ENCODE data around the gene TANC1.
"Not testable (repeated sequence)": the region's sequence is repeated elsewhere in the genome, so short reads cannot be mapped to it uniquely, and the experiment has no call there.

TANC1 gene

DNA sequence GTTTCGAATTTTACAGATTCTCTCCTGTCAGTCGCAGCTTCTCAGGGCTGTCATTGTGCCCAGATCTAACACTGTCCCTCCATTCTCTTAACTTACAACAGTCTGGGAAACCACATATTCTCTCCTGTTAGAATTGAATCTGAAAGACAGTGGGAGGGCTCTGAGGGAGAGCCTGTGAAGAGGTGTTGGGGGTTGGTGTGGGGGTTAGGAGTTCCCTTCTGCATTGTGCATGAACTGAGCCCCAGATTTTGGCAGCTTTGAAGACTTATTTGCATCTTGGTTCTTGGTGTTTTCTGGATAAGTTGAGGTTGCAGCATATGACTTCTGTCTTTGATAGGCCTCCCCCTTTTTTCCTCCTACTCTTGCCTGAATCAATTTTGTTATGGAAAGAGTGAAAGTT is 64.1 kb downstream of the TANC1 start:
- no peak for DNase-seq

DNA sequence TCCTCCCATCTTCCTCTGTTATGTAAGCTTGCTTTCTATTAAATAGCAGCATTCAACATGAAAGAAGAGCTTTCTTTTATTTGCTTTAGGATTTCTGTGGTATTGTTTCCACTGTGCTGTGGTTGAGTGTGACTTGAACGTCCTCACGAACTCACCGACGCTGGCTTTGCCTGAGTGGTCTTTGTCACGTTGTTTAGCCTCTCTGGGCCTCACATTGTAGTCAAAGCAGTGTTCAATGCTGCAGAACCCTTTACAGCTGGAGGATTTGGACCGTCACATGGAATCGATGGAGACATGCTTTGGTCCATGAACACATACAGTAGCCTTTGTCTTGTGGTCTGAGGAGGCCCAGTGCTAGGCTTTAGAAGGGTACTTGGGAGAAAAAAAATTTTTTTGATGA is 66.3 kb downstream of the TANC1 start:
- no peak for DNase-seq

DNA sequence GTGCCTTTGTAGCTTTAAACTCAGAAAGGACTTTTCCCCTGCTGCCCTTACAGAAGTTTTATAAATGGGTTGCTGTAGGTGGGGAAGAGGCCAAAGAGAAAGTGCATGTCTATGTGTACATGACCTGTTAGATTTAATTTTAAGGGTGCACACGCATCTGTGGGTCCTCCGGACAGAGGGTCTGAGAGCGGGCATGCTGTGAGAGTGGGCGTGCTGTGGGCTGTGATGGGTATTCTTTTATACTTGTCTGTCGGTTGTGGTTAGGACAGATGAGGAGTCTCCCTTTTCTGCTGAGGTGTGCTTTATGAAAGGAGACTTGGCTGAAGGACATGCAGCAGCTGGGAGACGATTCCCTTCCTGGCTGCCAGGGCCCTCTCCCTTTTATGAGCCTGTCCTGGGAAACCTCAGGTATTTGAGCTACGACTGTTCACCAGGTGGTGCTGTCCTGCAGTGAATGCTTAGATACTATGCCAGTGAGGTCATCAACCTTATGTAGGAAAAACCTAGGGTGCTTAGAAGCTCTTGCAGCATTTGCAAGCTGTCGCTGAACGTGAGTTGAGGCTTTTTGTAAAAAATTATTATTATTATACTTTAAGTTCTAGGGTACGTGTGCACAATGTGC is 67.5 kb downstream of the TANC1 start:
- DNase-seq = peak; percentile 53

DNA sequence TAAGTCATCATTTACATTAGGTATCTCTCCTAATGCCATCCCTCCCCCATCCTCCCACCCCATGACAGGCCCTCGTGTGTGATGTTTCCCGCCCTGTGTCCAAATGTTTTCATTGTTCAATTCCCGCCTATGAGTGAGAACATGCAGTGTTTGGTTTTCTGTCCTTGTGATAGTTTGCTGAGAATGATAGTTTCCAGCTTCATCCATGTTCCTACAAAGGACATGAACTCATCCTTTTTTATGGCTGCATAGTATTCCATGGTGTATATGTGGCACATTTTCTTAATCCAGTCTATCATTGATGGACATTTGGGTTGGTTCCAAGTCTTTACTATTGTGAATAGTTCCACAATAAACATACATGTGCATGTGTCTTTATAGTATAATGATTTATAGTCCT is 68.0 kb downstream of the TANC1 start:
- not testable (repeated sequence) for DNase-seq

DNA sequence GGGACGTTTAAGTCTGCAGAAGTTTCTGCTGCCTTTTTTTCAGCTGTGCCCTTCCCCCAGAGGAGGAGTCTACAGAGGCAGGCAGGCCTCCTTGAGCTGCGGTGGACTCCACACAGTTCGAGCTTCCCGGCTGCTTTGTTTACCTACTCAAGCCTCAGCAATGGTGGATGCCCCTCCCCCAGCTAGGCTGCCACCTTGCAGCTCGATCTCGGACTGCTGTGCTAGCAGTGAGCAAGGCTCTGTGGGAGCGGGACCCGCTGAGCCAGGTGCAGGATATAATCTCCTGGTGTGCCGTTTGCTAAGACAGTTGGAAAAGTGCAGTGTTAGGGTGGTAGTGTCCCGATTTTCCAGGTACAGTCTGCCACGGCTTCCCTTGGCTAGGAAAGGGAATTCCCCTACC is 72.9 kb downstream of the TANC1 start:
- not testable (repeated sequence) for DNase-seq

DNA sequence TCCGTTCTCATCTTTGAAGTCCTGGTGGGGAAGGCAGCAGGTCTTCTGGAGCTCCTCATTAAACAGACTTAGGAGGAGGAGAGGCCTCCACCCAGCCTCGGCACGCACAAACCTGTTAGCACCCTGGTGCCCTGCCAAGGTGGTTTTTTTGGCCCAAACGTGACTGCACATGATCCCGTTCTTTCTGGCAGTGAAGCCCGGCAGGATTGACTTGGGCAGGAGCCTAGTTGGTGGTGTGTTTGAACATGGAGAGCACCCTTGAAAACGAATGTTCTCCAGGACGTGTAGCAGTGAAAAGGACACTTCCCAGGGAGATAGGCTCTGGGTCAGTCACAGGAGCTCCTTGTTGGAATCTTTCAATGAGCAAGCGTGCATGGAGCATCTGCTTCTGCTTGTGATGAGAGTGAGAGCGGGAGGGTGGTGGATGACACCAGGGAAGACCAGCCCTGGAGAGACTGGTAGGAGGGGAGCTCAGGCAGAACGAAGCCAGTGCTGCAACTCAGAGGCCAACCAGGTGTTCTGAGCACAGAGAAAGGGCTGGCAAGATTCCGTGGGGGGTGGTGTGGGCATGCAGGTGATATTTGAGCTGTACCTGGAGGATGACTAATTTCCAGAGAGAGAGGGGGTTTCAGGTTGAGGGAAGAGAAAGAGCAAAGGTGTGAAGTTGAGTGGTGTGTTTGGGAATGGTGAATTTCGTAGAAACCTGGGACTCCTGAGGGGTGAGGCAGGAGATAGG is 73.8 kb downstream of the TANC1 start:
- no peak for DNase-seq

DNA sequence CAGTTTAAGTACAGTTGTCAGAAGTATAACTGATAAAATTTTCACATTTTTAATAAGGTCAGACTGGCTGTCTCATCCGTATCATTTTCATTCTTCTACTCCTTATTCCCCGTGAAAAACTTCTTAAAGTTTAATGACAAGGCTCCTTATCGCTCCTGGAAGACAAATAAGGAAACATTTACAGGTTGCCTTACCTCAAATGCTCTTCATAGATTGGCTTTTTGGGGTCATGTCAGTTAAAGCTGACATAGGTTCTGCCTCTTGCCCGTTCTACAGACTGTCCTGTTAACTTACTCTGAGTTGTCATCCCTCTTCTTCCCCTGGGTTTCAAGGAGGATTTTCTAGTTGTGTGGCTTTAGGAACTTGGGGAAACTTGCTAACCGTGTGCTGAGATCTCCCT is 75.3 kb downstream of the TANC1 start:
- no peak for DNase-seq

DNA sequence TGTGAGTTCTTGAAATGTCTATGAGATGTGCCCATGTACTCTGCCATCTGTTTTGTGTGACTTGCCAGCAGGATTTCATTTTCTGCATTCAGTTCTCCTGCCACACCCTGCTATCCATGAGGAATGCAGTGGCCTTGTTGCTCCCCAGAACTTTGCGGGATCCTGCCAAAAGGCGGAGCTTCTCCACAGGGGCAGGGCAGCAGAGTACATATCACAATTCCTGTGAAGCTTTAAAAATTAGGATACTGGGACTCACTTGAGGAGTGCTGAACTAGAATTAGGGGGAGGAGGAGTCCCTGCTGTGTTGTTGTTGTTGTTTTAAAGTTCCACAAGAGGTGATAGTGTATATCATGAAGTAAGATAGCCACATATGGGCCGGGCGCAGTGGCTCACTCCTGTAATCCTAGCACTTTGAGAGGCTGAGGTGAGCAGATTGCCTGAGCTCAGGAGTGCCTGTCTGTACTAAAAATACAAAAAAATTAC is 76.4 kb downstream of the TANC1 start:
- DNase-seq = no peak

DNA sequence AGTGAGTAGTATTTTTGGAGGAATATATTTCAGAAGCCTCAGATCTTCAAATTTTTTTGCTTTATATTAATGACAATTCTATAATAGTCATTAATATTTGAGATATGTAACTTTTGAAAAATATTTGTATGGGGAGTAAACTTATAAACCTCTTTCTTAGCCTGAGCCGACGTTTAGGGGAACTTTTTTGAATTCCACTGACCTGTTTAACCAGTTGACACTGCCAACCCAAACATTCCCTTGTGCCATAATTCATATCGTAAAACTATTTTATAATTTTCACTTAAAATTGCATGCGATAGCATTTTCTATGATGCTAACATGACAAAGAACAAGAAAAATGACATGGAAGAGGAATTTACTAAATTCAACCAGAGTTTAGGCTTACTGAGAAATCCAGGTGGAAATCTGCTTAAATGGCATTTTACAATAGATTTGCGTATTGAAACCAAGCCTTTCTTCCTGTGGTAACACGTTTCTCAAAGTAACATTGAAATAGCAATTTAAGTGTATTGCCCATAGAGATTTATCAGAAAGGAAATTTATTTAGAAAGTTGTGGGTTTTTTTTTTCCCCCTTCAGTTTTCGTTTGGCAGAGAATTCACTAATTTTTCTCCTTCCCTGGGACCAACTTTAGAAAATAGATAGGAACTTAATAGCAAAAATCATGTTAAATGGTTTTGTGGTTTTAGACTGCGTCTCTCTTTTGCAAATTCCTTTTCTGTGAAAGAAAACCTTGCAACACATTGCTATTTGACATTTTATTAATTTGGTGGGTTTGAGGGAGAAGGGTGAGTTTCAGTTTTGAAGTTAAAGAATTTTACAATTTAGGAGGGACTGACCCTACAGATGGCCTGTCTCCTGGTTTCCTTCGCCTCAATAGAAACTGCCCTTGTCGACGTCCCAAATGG is 77.4 kb downstream of the TANC1 start:
- DNase-seq = no peak

DNA sequence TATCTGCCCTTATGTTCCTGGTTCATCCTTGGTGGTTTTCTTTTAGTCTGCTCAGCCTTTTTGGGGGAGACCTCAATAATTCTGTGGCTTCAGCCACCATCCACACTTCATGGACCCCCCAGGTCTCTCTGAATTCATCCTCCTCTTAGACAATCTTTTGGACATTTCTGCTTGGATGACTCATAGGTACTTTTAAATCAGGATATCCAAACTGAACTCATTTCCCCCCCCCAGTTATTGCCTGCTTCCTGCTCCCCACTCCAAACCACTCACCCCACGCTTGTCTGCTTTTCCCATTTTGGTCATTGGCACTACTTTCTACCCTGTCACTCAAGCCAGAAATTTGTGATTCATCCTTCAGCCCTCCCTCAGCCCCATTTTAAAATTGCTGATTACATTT is 78.5 kb downstream of the TANC1 start:
- DNase-seq = no peak

DNA sequence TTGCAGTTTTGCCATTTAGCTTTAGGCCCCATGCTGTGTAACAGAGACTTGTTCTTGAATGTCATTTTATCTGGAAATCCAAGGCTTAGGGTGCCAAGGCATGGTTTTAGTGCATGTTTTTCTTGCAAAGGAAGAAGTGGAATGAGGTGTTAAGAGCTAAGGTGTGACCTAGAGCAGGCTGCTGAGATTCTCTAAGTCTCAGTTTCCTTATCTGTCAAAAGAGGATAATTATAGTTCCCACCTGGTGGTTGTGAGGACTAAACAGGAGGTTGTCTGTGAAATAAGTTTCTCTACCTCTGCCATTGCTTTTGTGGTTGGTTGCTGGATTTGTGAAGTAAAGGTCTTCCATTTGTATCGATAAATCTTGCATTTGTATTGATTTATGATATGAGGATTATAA is 82.0 kb downstream of the TANC1 start:
- DNase-seq = no peak

DNA sequence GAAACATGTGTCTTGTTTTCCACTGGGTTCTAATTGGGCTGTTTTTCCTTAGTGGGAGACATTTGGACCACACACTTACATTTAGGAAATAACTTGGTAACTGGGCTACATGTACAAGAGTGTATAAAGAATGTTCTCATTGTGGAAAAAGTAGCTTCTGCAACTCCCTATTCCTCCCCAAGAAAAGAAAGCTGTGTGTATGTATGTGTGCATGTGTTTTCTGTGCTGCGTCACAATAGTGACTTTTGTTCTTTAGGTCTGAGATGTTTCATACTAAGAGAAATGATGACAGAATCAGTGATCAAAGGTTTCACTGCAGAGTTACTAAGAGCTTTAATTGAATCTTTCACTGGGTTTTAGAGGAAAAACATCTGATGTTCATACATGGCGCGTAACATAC is 82.7 kb downstream of the TANC1 start:
- DNase-seq = no peak

DNA sequence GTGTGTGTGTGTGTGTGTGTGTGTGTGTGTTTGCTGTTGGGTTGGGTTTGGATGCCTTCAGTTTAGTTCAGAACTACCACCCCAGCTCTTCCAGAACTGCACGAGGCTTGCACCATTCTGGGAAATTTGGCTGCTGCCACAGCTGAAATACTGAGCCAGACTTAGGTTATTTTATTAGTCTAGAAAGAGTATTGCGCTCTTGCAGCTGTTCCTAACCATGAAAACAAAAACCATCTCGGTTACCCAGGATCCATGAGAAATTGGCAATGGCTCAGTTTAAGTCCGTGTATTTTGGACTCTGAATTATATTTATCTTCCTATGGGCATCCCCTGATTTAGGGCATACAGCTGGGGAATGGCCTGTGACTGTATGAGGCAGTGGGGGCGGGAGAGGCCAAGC is 83.2 kb downstream of the TANC1 start:
- no peak for DNase-seq

DNA sequence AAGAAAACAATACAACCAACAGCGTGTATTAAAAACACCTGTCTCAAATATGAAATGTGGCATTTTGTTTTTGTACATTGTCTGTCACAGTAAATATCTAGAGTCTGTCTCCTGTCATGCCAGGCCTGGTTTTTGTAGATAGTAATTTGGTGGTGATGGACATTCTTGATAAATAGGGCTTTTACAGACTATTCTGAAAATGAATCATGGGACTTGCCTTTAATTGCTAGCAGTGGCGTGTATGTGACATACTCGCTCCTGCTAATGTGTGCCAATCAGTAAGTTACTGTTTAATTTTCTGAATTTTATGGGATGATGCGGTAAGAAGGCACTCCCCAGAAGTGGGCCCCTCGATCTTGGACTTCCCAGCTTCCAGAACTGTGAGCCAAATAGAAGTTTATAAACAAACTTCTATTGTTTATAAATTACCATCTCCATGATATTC is 83.7 kb downstream of the TANC1 start:
- peak; percentile 79 for DNase-seq

DNA sequence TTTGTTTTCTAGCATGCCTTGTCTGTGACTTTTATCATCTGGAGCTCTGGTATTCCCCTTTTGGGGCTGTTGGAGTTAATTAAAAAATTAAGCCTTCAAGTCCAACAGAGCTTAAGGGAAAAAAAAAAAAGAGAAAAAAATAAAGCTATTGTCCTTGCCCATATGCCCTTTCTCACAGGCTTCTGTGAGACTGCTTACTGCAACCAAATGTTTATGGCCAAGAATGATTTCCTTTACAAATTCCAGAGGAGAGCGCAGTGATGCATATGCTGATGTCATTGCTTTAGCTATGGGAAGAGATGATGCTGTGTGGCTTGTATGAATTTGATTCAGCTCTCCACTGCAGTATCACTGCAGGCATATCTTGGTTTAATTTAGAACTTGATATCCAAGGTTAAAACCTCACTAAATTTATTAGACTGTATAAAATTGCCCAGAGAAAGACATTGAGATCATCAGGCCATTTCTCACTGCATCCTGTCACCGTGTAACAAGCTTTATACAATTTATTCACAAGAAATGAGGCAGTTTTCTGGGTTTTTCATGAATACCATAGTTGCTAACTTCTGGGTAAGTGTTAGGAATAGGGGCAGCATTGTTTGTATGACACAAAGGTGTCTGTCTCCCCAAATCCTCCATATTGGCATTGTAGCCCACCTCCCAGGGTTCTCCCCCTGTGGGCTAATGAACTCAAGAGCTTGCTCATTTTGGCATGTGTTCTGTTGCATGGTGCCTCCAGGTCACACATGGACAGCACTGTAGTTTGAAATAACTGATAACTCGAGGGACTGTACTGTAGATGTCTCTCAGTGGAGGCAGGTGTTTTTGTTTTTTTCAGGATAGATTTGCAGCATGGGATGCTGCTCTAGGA is 85.0 kb downstream of the TANC1 start:
- no peak for DNase-seq

DNA sequence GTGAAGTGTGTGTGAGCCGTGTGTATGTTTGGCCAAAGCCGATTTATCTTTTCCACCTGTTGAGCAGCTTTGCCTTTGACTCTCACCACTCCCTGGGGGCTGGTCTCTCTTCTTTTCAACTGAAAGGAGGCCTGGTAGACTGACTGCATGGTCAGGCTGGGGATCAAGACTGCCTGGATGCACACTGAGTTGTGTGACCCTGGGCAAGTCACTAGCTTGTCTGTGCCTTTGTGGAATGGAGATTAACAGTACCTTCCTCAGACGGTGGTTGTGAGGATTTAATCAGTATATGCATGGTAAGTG is 85.5 kb downstream of the TANC1 start:
- no peak for DNase-seq

DNA sequence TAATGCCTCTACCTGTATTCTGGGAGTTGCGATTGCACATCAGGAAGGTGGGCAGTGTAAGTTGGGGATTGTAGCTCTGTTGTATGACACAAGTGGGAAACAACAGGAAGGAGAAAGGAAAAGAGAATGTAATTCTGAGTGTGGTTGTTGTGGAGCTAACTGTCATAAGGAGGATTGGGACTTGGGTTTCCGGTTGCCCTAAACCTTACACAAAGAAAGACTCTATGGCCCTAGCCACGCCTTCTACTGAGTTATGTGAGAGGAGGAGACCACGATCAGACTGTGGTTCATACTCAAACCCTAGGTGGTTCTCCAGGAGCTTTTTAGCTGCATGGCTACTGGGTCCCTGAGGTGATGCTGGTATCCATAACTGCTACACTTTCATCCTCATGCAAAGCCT is 86.5 kb downstream of the TANC1 start:
- DNase-seq = no peak

DNA sequence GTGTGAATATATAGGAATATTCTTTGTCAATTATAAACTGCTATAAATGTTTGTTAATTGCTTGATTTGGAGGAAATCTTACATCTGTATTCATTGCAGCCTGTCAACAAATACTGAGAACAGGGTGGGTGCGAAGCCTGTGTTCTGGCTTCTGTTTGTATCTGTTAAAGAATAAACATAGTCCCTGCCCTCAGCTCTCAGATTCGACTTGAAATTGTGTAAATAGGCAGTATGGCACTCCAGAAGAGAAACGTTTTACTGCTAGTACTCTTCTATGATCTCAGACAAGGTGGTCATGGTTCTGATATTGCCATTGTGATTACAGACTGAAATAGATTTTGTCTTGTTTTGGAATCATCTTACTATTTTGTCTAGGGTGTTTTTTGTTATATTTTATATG is 92.1 kb downstream of the TANC1 start:
- DNase-seq = no peak

DNA sequence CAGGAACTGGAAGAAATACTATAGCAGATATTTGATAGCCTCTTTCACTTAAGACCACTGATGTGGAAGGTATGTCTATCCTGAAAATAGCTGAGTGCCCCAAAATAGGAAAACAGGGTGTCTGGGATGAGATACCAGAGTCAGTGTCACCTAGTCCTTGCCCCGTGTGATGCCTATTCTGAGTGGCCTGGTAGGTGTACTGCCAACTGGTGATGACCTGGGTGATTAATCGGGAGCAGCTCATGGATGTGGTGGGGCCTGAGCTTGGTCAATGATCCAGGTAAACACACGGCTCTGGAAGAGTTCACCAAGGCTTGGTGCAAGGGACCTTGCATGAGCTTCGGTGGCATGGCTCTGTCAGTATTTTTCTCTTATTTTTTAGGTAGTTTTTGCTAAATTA is 95.2 kb downstream of the TANC1 start:
- DNase-seq = no peak

DNA sequence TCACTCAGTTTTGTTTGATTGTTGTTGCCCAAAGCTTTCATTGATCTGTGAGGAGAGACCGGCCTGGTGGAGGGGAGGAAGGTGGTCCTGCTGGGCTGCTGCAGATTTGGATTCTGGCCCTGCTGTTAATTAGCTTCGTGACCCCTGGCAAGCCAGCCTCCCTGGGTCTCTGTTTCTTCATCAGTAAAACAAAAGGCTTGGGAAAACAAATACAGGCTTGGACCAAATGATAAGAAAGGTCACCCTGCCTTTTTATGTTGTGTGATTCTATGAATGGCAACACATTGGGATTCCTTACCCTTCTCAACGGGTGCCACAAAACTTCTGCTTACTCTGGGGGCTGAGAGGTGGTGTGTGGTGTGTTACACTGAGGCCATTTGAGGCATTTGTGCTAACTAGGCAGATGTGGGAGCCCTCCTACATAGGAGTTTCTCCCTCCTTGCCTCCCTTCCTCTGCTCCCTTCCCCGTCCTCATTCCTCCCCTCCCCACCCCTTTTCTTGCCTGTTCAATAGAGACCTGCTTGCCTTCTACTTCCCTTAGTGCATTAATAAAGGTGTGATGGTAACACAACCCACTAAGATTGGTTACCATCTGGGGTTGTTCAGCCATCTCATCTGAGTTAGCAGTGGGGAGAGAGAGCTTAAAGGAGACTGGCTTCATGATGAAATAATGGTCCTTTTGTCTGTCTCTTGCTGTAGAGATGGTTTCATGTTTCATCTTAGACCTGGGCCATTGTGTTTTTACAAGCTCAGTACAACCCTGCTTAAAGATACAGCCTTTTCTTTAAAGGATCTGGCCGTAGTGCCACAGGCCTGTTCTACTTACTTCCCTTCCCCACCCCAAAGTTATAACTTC is 96.2 kb downstream of the TANC1 start:
- DNase-seq = no peak

DNA sequence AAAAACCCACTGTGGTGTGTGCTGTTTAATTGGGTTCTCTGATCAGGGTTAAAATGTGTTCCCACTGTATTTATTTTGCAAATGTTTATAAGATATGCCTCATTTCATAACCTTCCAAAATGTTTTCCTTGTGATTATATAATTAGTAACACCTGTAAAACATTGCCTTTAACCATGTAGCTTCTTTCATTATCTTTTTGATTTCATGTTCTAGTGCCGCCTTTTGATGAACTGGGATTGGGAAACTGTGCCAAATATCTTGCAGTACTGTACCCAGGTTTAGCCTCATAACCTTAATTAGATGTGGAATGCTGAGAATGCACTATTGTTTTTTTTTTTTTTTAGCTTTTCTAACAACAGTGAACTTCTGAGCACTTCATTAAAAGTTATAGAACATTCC is 96.9 kb downstream of the TANC1 start:
- no peak for DNase-seq

DNA sequence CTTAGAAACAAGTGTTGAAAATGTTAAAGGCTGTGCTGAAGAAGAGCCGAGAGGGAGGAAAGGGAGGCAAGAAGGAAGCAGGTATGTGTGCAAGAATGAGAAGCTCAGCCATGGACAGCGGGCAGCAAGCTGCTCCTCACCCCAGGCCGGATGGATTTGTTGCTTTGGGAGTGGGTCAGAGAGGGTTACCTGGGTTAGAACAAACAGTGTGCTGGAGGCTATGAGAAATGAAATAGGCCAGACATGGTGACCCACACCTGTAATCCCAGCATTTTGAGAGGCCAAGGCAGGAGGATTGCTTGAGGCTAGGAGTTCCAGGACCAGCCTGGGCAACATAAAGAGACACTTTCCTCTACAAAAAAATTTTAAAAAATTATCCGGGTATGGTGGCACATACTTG is 97.5 kb downstream of the TANC1 start:
- no peak for DNase-seq
